Hematopoietic multipotent progenitor cell (in vitro differentiated cells): ENCODE measurements around the gene EZH1. TPM values are rescaled to one million over a fixed set of nuclear protein-coding genes. Genes with fewer than 3 reads are reported as not detected.
"Not testable (repeated sequence)": the region's sequence is repeated elsewhere in the genome, so short reads cannot be mapped to it uniquely, and the experiment has no call there.

Source experiments
- DNase-seq, 3 donors: peaks; one replicate each; pipeline ENCODE4 v3.0.0-alpha.2; 2011 to 2015; ENCODE audit warnings: low read depth in 2 of 3, low spot score in 2 of 3
- total RNA-seq: library from RNA; depleted of rRNA; stranded (reverse); fragments of >200 nt; gene quantifications from one replicate; pipeline ENCODE4 v1.2.3, GENCODE V29; 2012

EZH1 gene
- total RNA-seq, 1 donor, result 35.8 TPM

DNA sequence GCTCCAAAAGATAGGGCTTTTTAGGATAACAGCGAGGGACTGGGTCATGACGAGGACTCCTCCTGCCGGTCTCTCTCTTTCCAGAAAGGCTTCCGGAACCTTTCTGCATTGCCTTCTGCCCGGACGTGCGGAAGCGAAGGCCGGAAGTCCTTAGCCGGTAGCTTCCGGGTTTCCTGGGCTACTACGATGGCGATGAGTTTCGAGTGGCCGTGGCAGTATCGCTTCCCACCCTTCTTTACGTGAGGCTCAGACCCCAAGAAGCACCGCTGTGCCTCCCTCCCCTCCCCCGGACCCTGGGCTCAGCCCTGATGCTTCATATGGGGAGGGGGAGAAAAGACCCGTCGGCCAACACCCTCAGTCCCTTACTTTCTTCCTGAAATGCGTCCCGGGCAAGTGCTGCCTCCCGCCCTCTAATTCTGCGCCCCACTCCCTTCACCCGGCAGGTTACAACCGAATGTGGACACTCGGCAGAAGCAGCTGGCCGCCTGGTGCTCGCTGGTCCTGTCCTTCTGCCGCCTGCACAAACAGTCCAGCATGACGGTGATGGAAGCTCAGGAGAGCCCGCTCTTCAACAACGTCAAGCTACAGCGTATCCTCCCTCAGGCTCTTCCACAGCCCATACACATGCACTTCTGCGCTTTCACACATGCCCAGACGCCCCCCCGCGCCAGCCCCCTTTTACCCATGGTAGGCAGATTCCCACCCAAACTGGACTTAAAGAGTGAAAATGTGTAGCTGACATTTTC is 28.6 kb upstream of the EZH1 start, which contains the start of gene VPS25:
TSS of gene VPS25 (plus strand) at position 160 of the 746 bp plus-strand sequence. CDS start at position 187, 27 bp downstream.
- DNase-seq, result peak; percentile 46 to 54 (median 54)

DNA sequence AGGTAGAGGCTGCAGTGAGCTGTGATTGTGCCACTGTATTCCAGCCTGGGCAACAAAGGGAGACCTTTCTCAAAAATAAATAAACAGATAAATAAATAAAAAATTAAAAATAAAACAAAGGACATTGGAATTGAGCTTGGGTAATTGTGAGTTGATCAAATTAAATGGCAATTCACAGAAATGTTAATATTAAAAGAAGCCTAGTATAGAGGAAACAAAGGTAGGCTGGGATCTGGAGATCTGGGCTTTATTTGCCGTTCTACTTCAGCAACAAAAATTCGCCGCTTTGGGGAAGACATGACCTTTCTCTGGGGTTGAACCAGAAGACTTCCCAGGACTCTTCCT is 28.1 kb upstream of the EZH1 start:
- DNase-seq, result no peak

DNA sequence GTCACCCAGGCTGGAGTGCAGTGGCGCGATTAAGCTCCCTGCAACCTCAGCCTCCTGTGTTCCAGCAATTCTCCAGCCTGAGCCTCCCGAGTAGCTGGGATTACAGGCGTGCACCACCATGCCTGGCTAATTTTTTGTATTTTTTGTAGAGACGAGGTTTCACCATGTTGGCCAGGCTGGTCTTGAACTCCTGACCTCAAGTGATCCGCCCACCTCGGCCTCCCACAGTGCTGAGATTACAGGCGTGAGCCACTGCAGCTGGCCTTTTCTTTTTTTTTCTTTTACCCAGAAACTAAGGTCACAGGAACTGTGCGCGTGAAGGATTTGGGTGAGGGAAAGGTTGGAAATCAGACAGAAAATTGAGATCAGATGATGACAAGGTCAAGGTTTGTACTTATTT is 25.1 kb upstream of the EZH1 start:
- not testable (repeated sequence) for DNase-seq

DNA sequence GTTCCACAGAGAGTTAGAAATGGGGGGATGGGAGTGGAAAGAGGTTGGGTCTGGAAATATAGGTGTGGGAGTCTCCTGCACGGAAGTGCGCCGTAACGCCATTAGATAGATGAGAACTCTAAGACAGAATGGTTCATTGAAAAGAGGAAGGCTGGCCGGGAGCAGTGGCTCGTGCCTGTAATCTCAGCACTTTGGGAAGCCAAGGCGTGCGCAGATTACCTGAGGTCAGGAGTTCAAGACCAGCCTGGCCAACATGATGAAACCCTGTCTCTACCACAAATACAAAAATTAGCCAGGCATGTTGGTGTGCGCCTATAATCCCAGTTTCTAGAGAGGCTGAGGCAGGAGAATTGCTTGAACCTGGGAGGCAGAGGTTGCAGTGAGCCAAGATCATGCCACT is 23.2 kb upstream of the EZH1 start:
- not testable (repeated sequence) for DNase-seq

DNA sequence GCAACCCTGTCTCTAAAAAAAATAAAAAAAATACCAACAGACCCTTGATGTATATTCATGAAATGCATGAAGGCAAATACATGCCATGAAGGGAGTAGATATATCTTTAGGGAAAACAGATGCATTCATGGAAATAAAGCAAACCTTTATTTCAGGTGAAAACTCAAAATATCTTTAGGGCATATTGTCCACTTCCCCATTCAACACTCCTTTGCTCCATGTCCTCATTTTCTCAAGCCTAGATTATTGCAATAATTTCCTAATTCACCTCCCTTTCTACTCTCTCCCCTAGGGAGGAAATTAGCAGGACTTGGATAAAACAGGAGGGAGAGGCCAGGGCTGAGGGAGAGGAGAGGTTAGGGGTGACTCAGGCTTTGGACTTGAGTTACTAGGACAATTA is 22.7 kb upstream of the EZH1 start:
- DNase-seq, result no peak

DNA sequence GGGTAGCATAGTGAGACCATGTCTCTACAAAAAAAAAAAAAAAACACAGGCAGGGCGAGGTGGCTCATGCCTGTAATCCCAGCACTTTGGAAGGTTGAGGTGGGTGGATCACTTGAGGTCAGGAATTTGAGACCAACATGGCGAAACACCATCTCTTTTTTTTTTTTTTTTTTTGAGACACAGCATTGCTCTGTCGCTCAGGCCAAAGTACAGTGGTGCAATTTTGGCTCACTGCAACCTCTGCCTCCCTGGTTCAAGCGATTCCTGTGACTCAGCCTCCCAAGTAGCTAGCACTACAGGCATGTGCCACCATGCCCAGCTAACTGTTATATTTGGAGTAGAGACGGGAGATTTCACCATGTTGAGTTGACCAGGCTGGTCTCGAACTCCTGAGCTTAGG is 21.3 kb upstream of the EZH1 start:
- DNase-seq, result no peak

DNA sequence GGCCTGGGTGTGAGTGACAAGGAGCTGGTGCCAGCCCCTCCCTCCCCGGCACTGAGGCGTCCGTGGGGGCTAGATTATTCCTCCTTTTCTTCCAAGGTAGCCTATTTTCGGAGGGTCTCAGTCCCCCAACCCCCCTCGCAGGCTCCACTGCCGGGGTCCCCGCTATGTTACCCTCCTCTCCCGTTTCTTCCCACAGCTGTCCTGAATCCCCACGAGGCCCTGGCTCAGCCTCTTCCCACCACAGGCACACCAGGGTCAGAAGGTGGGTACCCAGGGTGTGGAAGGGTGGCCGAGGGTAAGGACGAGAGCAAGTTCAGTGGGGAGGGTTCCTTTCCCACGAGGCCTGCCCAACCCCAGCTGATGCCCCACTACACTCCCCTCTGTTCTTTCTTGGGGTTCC is 16.8 kb upstream of the EZH1 start:
- DNase-seq, result no peak

DNA sequence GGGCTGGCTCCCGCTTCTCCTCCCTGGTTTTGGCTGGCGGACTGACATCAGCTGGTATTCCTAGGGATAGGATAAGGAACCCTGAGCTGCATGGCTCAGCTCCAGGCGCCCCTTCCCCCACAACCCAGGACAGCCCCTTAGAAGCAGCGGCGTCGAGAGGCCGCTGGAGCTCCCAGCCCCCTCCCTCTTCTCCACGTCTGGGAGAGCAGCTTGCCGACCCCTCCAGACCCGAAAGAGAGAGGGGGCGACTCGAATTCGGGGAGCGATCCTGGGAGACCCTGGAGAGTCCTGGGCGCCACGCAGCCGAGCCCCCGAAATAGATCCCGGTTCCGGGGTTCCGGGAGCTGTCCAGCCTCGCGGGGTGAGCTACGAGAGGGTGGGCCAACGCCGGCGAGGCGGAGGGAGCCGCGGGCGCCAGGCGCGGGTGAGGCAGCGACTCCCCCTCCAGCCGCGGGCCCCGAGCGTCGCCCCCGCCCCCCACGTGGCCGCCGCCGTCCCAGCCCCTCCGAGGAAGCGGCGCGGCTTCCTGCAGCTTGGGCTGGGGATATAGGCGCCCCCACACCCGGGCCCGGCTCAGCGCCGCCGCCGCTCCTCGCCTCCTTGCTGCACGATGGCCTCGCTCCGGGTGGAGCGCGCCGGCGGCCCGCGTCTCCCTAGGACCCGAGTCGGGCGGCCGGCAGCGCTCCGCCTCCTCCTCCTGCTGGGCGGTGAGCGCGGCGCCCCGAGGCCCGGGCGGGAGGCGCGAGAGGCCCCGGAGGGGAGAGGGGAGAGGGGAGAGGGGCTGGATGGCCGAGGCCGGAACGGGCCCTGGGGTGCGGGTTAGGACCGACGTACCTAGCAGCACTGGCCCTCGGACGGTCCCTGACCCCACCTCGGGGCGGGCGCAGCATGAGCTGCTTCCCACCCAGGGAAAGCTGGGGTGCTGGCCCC is 16.1 kb upstream of the EZH1 start, which contains the start of gene RAMP2:
TSS of gene RAMP2 (plus strand) at position 576 of the 930 bp plus-strand sequence. CDS start at position 611, 35 bp downstream.
- peak in 1 of 3 donors; percentile 28 for DNase-seq

DNA sequence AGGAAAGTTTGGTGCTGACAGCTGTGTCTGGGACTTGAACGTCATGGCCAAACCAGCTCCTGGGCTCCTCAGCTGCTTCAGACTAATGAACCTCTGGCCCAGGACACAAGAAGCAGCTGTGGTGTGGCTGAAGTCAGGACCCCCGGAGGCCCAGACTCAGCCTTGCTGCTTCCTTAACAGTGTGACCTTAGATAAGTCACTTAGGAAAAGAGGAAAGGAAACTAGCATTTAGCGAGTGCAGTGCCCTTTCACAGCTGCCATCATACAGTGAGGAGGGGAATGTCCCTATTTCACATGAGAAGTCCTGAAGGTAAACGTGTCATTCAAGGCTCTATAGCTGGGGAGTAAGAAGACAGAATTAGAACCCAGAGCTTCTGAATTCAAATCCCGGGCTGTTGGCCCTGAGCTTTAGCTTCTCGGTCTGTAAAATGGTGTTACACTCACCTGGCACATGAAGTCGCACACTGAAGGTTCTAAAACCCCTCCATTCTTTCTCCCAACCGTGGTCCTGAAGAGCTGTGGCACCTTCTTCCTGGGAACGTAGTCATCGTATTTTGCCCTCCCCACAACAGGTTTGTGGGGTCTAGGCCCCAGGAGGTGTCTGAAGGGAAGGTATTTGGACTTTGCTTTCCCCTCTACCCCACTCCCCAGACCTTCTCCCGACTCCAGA is 15.3 kb upstream of the EZH1 start:
- DNase-seq, result no peak

DNA sequence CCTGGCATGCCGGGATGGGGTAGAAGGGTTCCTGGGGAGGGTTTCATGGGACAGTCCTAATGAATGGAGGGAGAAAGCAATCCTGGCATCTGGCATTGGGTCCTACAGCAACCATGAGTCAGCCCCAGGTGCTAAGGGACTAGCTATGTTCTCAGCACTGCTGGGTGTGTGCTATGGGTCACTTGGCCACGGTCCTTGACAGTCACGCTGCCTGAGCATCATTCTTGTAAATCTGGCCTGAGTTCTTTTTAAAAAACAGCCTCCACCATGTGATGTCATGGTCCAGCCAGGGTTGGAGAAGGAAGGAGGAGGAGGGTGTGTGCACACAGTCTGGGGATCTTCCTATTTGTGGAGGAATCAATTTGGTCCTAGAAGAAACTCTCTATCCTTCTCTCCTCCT is 9.9 kb upstream of the EZH1 start:
- DNase-seq, result no peak

DNA sequence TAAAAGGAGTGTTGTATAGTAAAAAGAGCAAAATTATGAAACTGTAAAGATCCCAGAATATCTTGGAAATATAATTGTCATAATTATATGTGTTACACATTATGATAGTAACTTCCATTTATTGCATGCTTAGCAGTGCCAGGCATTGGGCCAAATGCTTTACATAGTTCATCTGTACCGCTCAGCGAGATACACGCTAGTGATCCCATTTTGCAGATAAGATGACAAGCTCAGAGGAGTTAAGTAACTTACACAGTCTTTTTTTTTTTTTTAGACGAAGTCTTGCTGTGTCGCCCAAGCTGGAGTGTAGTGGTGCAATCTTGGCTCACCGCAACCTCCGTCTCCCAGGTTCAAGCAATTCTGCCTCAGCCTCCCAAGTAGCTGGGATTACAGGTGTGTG is 6.8 kb upstream of the EZH1 start:
- no peak for DNase-seq

DNA sequence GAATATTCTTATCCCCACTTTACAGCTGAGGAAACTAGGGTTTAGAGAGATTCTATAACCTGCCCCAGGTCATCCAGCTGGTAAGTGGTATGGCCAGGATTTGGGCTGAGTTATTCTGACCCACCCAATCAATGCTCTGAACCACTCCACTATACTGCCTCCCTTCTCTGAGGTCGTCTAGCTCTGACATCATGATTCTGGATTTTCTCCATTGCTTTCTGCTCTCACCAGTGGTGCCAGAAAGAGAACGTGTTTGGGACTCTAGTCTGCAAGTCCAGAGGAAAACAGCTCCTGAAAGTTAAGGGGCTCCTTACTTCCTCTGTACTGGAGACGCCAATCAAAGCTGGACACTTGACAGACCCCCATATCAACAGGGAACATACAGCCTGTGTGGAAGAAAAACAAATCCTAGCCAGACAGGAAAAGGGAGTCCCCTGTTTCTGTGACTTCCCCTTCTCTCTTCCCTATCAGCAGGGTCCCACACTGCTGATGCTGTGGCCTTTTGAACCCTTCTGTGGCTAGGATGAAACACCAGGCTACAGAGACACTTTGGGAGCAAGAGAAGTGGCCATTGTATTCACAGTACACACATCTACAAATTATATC is 6.0 kb upstream of the EZH1 start:
- peak in 1 of 3 donors; percentile 35 for DNase-seq

DNA sequence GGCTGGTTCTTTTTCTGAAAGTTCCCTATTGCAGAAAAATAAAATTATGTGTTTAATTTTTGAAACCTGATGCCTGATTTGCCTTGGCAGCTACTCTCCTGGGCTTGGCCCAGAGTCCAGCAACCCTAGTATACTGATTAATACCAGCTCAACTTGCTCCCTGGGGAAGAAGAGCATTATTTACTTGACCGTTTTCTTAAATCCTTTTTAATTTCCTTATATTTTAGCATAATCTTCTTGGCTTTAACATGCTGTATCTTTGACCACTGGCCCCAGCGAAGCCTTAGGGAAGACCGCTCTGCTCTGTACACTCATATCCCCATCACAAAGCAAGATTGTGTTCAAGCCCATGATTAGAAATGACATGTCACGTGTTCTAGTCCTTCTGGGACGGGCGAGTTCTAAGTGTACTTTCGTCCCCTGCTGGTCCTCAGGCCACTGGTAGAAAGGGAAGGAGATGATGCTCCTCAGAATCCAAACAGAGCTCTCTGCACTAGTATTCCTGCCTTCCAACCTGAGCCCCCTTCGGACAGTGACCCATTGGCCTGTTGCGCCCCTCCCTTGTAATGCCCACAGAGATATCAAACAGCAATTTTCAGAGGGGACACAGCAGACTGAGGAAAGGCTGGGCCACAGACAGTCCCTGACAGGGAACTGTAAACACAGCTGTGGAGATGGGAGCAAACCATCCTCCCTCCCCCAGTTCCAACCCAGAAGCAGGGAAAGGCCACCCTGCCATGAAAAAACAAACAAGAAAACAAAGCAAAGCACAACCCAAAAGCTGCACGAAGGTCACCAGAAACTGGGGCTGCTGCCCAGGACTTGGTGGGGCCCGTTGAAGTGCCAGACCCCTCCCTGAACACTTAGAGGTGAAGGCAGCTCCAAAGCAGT is 4.3 kb upstream of the EZH1 start:
- no peak for DNase-seq

DNA sequence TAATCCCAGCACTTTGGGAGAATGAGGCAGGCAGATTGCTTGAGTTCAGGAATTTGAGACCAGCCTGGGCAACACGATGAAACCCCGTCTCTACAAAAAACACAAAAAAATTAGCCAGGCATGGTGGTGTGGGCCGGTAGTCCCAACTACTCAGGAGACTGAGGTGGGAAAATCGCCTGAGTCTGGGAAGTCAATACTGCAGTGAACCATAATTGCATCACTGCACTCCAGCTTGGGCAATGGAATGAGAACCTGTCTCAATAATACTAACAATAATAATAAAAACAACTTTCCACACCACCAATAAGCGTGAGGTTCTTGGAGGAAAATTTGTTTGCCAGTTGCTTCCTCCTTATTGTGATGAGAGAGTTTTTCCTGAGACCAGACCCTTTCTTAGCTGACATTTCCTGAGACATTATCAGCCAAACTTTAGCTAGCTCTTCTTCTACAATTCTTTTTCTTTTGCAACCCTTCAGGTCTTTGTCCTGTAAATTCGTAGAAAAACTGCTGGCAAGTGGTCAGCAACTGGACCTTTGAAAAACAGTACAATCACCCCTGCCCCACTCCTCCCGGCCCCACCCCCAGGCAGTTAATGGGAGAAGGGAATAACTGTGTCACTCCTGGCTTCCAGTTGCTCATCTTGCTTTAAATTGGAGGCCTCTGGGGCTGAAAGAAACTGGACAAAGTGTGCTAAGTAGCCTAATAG is 3.5 kb upstream of the EZH1 start:
- DNase-seq, result no peak

DNA sequence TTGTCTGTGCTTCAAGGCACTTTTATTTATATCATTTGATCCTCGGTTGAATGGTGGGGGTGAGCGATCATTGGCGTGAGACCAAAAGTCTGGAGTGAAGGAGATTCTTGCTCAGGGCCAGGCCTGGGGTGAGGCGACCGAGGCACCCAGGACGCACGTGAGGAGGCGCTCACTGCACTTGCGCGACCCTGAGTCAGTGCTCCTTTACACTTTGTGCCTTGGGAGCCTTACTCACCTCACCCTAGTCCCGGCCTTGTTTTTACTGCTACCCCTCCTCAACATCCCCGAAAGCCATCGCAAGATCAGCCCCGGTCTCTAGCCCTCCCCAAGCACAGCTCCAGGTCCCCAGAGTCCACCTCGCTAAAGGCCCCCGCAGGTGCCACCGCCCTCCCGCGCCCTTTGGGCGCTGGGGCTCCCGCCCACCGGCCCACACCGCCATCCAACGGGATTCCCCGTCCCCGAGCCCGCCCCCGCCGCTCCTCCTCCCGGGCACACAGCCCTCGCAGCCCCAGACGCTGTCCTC is 496 bp downstream of the EZH1 start:
- DNase-seq, result peak in 2 of 3 donors; percentile 24 to 39

DNA sequence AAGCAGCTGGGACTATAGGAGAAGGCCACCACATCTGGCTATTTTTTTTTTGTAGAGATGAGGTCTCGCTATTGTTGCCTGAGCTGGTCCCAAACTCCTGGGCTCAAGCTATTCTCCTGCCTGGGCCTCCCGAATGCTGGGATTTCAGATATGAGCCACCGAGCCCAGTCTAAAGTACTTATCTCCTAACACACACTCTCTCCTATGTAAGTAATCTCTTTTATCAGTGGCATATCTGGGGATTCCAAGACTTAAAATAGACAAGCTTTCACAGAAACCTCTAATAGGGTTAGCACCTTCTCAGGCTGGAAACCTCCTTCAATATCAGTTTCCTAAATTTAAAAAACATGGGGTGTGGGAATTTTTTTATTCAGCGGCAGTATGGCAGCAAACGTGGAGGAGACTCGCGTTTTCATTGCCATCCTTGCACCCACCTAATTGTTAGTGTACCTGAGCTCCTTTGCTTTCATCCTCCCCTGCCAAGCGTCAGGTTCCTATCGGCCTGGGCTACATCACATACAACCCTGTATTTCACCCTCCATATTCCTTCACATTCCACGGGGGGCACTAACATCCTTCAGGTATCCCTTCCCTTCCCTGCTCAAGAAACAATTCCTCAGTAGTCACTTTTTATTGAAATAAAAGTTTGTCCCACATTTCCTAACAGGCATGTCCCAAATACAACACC is 1.1 kb downstream of the EZH1 start:
- no peak for DNase-seq

DNA sequence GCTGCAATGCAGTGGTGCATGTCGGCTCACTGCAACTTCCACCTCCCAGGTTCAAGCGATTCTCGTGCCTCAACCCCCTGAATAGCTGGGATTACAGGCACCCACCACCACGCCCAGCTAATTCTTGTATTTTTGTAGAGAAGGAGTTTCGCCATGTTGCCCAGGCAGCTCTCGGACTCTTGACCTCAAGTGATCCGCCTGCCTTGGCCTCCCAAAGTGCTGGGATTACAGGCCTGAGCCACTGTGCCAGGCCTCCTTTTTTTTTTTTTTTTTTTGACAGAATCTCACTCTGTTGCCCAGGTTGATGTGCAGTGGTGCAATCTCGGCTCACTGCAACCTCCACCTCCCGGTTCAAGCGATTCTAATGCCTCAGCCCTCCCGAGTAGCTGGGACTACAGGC is 1.9 kb downstream of the EZH1 start:
- DNase-seq, result not testable (repeated sequence)

DNA sequence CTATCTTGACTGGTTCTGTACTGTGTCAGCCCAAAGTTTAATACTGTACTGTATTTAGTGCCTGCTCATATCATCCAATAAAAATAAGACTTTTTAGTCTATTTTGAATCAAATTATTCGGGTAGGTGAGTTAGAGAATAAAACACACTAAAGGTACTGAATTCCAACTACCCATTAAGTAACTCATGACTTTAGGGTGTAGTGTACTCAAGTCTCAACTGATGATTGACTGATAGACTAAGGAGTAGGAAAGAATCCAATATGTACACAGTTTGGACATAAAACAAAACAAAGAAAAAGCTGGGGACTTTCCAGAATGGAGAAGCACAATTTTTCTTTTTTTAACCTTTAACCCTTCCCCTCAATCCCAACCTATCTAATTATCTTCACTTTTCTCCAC is 4.1 kb downstream of the EZH1 start:
- DNase-seq, result no peak
